NCI-H1930 (cell line): ENCODE measurements around the gene AXIN1.
"Not testable (repeated sequence)": the region's sequence is repeated elsewhere in the genome, so short reads cannot be mapped to it uniquely, and the experiment has no call there.

Source experiments
- DNase-seq, 2 experiments: peaks; one replicate each; lab custom pipeline; 2025; lab: John Stamatoyannopoulos, UW

Gene AXIN1

GRCh38 chr16:369275-369865 is 16.8 kb upstream of the AXIN1 start:
- no peak for DNase-seq

GRCh38 chr16:368388-369158 is 16.1 kb upstream of the AXIN1 start:
- DNase-seq, result no peak

GRCh38 chr16:367333-367903 is 14.9 kb upstream of the AXIN1 start:
- no peak for DNase-seq

GRCh38 chr16:366476-366875 is 14.0 kb upstream of the AXIN1 start:
- no peak for DNase-seq

- DNase-seq, result no peak
Observed at GRCh38 chr16:364595-365491, 12.3 kb upstream of the AXIN1 start.

- no peak for DNase-seq
Observed at GRCh38 chr16:363766-364490, 11.4 kb upstream of the AXIN1 start.

GRCh38 chr16:363110-363765 is 10.7 kb upstream of the AXIN1 start:
- no peak for DNase-seq

- not testable (repeated sequence) for DNase-seq
Observed at GRCh38 chr16:362702-362999, 10.1 kb upstream of the AXIN1 start.

- DNase-seq, result peak; percentile 85
Observed at GRCh38 chr16:361872-362701, 9.6 kb upstream of the AXIN1 start.

- DNase-seq, result no peak
Observed at GRCh38 chr16:361341-361871, 8.9 kb upstream of the AXIN1 start.

GRCh38 chr16:360698-361336 is 8.3 kb upstream of the AXIN1 start:
- no peak for DNase-seq

GRCh38 chr16:359871-360697 is 7.6 kb upstream of the AXIN1 start:
- no peak for DNase-seq

- DNase-seq, result no peak
Observed at GRCh38 chr16:359067-359763, 6.7 kb upstream of the AXIN1 start.

- DNase-seq, result no peak
Observed at GRCh38 chr16:356741-357140, 4.2 kb upstream of the AXIN1 start.

- DNase-seq, result no peak
Observed at GRCh38 chr16:354971-355461, 2.5 kb upstream of the AXIN1 start.

GRCh38 chr16:354291-354881 is 1.9 kb upstream of the AXIN1 start:
- DNase-seq, result no peak

GRCh38 chr16:353404-354290 is 1.1 kb upstream of the AXIN1 start:
- no peak for DNase-seq
